Activated CD4-positive, CD25-positive, alpha-beta regulatory T cell treated with anti-CD3 and anti-CD28 coated beads, Interleukin-2, amount 50 U/mL, for 72 hours (primary cell): ENCODE measurements around the gene FCN1.
"Not testable (repeated sequence)": the region's sequence is repeated elsewhere in the genome, so short reads cannot be mapped to it uniquely, and the experiment has no call there.

Experiments used
- DNase-seq: peaks from one replicate; pipeline ENCODE4 v3.0.0; 2021

Gene FCN1

GRCh38 chr9:134870746-134871662 lies 46.7 kb downstream of the FCN1 start:
- no peak for DNase-seq

- no peak for DNase-seq
These were observed 47.4 kb downstream of the FCN1 start for GRCh38 chr9:134870301-134870694.

- DNase-seq: no peak
These were observed 48.0 kb downstream of the FCN1 start for GRCh38 chr9:134869554-134870300.

GRCh38 chr9:134868751-134869553 lies 48.8 kb downstream of the FCN1 start:
- peak; percentile 9 for DNase-seq

GRCh38 chr9:134867917-134868750 lies 49.6 kb downstream of the FCN1 start:
- peak; percentile 21 for DNase-seq

GRCh38 chr9:134864821-134865190 lies 52.9 kb downstream of the FCN1 start:
- no peak for DNase-seq

GRCh38 chr9:134863941-134864820 lies 53.5 kb downstream of the FCN1 start:
- DNase-seq: no peak

GRCh38 chr9:134863306-134863902 lies 54.3 kb downstream of the FCN1 start:
- no peak for DNase-seq

- DNase-seq: no peak
These were observed 55.9 kb downstream of the FCN1 start for GRCh38 chr9:134861595-134862334.

- no peak for DNase-seq
These were observed 57.2 kb downstream of the FCN1 start for GRCh38 chr9:134860510-134860909.

- no peak for DNase-seq
These were observed 59.5 kb downstream of the FCN1 start for GRCh38 chr9:134858051-134858841.

- not testable (repeated sequence) for DNase-seq
These were observed 60.3 kb downstream of the FCN1 start for GRCh38 chr9:134857451-134857850.

GRCh38 chr9:134855900-134856377 lies 61.8 kb downstream of the FCN1 start:
- no peak for DNase-seq
